Stimulated activated CD4-positive, alpha-beta T cell treated with anti-CD3 and anti-CD28 coated beads, TNF-alpha, amount 100 ng/mL, for 4 hours (primary cell): ENCODE measurements around the gene SERPINA6.
"Not testable (repeated sequence)": the region's sequence is repeated elsewhere in the genome, so short reads cannot be mapped to it uniquely, and the experiment has no call there.

Source experiments
- DNase-seq, 3 experiments: peaks; one replicate each; pipeline ENCODE4 v3.0.0-alpha.2; 2020; ENCODE audit warnings: low read depth in 3 of 3

The SERPINA6 gene

DNA sequence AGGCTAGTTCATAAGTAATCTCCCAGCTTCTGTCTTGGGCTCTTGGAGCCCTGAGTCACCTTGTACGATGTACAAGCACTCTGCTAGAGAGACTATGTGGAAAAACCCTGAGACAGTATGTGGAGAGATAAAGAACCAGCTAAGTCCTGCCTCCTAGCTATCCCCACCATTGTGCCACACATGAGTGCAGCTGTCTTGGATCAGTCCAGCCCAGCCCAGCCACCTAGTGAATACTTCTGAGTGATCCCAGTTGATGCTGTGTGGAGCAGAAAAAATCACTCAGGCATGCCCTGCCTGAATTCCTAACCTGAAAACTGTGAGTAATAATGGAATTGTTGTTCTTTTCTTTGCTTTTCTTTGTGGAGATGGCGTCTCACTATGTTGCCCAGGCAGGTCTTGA, 5.1 kb upstream of the SERPINA6 start:
- no peak for DNase-seq

DNA sequence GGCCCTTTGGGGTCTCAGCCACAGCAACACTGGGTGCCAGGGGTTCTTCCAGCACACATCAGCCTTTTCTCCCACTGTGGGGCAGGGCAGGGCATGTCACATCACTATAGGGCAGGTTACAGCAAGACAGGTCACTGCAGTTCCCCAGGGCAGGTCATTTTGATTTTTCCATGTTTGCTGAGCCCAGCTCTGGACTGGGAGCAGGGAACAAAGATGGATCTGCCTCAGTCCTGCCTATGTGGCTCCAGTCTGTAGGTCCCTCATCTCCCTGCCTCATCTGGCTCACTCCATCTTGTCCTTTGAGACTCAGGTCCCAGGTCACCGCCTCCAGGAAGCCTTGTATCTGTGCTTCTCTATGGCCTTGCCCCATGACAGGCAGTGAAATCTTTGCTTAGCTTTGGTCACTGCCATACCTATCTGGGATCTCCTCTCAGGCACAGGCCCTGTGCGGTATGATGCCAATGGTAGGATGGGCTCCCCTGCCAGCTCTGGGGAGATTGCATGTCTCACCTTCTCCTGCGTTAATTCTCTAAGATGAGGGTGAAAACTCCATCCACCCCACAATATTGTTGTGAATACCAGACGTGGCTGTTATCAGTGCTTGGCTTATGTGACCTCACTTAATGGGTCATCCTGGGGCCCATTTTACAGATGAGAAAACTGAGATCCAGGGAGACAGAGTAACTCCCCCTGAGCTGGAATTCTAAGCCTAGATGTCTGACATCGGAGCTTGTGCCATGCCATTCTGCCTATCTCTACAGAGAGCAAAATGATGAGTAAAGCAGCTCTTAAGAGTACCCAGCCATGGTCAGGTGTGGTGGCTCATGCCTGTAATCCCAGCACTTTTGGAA, 1.5 kb downstream of the SERPINA6 start:
- no peak for DNase-seq

DNA sequence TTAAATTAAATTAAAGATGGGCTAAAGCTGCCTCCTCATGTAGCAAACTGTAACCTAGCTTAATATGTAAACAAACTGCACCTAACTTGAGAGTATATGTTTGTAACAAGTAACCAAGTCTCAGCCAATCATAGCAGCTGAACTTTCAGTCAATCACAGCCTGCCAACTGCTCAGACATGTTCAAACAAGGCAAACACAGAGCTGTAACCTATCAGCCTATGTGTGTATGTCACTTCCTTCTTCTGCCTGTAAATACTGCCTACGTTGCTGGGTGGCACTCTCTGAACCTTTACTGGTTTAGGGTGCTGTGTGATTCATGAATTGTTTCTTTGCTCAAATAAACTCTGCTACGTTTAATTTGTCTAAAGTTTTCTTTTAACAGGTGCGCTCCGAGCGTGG, 2.9 kb downstream of the SERPINA6 start:
- DNase-seq = no peak

DNA sequence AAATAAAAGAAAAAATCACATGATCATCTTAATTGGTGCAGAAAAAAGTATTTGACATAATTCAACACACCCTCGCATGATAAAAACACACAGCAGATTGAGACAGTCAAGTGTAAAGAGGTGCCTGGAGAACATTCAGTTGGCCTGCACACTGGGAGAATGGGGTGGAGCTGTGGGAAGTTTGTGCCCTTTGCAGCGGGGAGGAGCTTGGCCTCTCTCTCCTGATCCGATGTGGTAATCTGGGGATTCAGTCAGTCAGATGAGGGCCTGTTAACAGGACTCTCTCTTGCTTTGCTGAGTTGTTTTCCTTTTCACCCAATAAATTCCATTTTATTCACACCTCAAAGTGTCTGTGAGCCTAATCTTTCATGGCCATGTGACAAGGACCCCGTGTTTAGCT, 5.9 kb downstream of the SERPINA6 start:
- DNase-seq = no peak

DNA sequence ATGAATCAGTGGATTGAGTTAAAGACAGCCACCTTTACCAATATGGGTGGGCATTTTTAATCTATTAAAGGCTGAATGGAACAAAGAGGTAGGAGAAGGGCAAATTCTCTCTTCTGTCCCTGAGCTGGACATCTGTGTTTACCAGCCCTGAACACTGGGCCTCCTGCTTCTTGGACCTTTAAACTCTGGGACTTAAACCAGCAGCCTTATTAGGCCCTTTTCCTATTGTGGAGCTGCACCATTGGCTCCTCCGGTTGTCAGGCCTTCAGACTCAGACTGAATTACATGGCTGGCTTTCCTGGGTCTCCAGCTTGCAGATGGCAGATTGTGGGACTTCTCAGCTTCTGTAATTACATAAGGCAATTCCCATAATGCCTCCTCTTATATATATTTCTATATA, 6.4 kb downstream of the SERPINA6 start:
- no peak for DNase-seq

DNA sequence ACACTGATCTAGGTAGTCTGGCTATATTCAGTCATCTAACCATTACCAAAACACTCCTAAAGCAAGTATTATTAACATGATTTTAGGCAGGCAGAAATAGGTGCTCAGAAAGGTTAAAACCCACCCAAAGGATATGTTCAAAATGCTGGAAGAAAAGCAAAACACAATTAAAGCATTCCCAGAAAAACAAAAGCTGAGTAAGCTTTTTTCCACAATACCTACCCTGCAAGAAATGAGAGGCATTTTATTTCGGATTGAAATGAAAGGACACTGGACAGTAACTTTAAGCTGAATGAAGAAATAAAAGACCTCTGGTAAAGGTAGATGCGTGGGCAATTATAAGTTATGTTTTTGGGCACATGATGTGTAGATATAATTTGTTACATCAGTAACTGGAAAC, 8.2 kb downstream of the SERPINA6 start:
- DNase-seq = no peak

DNA sequence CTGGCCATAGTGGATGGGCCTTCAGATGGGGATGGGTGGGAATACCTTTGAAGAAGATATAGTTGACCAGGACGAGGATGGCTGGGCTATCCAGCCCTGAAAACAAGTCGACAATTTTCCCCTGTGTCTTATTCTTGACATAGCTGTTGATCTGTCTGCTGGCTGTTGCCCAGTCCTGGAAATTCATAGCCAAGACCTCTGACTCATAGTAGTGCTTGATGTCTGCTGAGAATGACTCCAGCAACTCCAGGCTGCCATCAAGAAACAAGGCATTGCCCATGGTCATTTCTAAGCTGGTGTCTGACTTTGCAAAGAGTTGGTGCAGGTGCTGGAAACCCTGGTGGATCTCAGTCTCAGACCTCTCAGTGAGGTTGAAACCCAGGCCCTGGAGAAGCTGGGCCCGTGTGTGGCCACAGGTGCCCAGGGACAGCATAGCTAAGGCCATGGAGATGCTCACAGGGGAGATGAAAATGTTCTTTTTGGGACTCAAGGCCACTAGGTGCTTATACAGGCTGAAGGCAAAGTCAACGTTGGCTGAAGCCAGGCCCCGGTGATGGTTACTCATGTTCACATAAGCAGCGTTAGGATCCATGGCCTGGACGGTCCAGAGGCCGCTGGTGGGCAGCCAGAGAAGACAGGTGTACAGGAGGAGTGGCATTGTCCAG, 9.0 kb downstream of the SERPINA6 start:
- DNase-seq = no peak

DNA sequence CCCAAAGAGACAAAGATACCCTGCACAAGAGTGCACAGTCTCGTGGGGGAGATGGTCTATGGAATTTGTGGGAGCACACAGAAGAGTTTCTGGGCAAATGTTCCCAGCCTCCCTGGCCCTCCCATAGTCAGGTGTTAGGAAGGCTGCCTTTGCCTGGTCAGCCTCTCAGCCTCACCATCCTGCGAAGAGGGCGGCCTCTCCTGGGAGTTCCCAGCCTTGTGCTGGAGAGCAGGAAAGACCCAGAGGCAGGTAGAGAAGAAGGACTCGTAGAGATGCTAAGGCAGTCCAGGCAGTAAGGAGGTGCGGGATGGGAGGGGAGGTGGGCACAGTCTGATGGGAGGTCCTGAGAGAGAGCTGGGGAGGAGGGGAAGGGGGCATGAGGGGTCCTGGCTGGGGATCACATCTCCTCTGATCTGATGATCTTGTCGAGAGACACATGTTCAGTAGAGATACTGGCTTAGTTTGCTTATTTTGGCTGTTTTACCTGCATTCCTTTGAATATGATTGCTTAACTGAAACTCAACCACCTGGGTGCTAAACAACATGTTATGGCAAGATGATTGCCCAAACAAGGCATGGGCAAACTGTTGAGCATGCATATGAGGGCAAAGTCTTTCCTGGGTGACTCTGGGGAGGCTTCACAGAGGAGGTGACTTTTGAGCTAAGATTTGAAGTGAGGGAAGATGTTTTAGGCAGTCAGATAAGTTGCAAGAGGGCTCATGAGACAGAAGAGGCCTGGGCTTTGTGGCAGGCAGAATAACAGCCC, 10.5 kb downstream of the SERPINA6 start:
- no peak for DNase-seq

DNA sequence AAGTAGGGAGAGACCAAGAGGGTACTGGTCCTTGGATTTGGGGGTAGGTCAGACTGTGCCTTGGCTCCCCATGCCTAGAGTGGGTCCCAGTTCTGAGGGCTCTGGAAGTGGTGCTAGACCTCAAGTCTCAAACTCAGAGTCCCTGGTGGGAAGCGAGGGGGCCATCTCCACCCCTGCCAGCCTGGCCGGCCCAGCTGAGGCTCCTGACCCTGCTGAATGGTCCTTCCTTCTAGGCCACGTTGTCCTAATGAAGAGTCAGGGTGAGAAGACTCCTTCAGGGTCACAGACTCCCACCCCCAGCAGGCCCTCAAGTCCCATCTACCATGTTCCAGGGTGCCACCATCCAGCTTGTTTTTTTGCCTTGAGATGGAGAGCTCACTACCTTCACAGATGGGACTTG, 12.9 kb downstream of the SERPINA6 start:
- DNase-seq = no peak

DNA sequence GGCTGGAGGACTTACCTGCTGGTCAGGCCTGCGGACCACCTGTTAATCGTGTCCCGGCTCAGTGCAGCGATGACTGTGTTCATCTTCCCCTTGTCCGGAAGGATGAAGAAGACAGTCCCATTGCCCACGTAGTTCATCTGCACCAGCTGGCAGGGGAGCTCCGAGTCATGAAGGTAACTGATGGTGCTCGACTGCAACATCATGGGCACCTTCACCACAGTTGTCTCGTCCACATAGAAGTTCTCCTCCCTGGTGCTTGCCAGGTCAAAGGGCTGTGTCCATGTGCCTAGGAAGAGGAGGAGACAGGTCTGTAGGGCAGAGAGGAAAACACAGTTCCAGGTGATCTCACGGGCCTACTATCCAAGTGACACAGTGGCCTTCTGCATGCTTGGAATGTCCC, 13.4 kb downstream of the SERPINA6 start:
- no peak for DNase-seq

DNA sequence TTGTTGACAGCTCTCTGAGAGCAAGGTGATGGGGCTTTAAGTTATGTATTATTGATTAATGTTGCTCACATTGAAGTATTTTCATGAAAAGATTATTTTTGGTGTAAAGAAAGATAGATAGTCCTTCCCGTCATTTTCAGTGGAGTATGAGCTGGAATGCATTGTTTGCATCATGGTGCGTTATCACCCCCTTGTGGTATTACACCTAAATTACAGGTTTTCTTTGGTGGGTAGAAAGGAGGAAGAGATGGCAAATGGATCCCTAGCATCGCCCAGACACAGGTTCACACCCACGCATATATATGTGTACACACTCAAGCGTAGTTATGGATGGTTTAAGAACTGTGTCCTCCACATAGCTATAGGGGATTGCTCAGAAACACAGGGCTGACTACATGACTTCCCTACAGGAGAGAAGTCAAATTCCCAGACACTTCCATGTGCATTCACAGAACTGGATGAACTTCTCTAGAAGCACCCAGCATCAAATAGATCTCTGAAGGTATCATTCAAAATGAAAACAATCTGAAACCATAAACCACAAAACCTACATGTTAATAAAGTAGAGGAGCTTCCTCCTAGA, 15.6 kb downstream of the SERPINA6 start:
- DNase-seq = no peak

DNA sequence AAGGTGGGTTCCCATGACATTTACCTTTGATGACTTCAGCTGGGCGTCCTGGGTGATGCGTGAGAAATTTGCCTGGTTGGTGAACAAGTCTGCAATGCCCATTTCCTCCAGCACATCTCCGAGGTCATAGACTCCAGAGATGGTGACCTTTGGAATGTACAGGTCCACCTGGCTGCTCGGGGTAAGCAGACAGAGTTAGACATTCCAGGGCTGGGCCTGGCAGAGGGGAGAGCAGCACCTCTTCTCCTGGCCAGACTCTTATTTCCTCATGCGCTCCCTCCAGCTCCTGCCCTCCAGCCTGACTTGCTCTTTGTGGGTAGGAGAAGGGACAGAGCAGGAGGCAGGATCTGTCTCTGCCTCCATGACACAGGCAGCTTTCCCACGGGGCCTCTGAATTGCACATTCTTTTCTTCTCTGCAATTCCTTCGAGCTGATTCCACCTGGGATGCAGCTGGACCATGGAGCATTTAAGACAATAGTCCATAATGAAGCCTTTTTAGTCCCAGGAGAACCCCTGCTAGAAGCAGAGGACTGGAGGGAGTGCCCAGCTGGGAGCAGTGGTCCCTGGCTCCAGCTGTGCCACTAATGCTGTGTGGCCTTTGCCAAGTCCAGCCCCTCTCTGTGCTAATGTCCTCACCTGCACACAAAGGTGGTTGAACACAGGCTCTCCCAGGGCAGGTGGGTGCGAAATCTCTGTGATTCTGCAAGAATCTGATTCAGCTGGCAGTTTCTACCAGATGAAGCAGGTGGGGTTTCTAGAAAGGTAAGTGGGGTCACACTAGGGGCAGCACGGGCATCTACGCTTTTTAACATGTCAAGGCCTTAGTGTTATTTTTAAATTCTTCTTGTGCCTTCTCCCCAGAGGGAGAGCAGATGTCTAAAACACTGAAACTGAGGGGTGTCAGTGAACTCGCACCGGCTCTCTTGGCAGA, 16.8 kb downstream of the SERPINA6 start:
- no peak for DNase-seq

DNA sequence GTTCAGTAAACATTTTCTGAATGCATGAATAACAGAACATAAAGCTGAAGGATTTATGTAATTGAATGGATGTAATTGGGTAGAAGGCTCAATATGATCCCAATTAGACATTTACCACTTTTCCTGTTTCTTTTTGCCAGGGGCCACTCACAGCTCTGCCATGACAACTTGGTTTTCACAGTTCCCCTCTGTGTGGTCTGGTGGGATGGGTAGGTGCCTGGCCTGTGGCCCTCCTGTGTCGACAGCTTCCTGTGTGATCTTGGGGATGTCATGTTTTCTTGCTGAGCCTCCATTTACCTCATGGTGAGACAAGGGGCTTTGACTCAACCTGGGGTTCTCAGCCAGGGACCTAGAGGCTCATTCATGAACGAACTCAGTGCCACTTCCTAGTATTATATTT, 17.5 kb downstream of the SERPINA6 start:
- no peak for DNase-seq

DNA sequence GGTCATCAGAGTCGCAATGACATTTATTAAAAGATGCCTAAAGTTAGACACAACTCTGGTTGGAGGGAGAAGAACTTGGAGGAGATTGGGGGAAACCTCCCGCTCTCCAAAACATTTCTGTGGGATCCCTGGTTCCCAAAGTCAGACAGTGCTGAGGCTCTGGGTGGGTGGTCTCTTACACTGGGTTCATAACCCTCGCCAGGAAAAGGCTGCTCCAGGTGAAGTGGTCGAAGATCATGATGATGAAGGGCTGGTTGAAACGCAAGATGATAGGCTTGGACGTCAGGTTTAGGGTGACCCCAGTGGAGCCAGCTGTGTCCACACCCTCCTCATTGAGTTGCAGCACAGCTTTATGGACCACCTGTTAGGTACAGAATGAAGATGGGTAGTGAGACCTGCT, 18.9 kb downstream of the SERPINA6 start:
- DNase-seq = no peak

DNA sequence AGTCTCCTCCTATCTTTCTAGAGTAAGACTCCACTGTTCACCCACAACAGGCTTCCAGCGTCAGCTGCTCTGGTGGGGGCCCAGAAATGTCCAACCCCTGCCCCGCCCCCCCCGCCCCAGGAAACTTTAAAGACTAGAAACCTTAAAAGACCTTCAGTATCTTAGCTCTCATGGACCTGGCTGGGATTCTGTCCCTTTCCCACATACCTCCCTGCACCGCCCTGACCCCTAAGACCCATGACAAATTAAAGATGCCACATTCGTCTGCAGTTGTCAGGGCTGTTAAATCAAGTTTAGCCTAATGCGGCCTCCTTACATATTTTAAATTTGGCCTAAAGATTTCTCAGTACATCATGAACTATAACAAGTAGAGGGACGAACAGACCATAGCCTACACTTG, 20.0 kb downstream of the SERPINA6 start:
- DNase-seq = no peak

DNA sequence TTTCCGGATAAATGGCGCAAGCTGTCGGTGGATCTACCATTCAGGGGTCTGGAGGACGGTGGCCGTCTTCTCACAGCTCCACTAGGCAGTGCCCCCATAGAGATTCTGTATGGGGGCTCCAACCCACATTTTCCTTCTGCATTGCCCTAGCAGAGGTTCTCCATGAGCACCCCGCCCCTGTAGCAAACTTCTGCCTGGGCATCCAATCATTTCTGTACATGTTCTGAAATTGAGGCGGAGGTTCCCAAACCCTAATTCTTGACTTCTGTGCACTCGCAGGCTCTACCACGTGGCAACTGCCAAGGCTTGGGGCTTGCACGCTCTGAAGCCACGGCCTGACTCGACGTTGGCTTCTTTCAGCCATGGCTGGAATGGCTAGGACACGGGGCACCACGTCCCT, 25.0 kb downstream of the SERPINA6 start:
- DNase-seq = no peak

DNA sequence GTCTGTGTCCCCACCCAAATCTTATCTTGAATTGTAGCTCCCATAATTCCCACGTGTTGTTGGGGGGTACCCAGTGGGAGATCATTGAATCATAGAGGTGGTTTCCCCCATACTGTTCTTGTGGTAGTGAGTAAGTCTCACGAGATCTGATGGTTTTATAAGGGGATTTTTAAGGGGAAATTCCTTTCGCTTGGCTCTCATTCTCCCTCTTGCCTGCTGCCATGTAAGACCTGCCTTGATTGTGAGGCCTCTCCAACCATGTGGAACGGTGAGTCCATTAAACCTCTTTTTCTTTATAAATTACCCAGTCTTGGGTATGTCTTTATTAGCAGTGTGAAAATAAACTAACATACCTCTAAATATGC, 27.0 kb downstream of the SERPINA6 start:
- not testable (repeated sequence) for DNase-seq

DNA sequence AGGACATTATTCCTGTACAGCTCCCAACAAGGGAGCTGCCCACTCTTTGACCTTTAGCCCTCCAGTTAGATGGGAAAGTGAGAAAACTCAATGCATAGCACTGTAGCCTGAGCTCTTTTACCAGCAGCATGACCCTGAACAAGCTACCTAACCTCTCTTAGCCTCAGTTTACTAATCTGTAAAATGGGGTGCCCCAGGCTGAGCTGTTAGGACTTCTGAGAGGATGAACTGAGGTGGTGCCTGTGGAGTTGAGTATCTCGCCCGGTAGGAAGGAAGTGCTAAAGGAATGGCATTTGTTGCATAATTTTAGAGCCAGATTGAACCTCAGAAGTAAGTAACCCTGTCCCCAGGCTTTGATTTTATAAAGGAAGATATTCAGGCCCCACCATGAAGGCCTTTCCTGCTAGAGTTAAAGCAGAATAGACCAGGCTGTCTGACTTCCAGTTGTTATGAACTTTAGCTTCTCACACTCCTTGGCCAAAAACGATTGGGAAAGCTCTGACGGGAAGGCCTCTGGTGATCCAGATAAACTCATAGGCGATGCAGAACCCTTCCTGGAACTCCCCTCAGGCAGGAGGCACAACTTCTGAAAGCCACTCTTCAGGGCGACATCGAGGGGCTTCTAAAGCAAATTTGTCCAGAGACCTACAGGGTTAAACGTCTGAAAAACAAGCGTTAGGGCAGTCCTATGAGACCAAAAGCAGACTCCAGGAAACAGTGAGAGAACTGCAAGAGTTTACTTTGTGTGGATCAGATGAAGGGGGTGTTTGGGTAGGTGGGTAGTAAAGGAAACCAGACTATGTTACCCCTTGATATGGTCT, 27.6 kb downstream of the SERPINA6 start:
- no peak for DNase-seq

DNA sequence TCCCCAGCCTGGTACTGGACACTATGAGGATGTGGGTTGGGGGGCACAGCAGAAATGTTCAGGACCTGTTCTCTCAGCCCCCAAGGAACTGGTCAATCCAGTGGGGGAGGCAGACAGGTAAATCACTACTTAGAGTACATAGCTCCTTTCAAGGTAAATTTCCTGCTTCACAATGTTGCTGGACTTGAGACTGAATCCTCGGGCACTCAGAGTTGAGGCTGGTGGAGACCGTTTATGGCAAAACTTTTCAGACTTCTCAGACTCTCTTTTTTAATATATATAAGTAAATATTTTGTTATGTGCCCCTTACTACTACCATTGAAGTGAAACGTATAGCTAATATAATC, 29.6 kb downstream of the SERPINA6 start:
- no peak for DNase-seq

DNA sequence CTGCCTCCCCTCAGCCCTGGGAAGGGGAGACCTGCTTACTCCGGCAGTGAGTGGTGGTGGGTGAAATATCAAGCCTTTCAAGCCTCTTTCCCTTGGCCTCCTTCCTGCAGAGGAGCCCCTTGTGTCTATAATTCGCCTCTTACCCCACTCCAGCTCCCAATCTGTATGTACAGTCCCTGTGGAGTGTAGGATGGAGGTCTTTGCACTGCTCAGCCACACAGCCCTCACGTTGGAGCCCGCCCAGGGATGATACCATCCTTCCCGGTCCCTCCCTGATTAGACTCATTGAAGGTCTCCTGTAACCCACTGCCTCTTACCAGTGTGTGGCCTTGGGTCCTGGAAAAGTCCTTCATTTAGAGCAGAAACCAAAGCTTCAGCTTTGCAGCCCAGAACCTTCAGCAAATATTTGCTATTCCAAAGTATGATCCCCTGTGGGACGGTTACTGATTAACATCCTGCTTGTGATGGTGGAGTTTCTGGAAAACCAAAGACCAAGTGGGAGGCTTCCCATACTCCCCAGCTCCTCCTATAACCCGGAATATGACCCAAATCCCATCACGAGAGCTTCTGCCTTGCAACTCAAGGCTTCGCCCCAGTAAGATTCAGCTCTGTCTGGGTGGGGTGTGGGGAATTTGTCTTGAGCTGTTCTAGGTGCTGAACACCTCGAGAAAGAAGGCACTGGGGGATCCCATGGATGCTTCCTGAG, 30.1 kb downstream of the SERPINA6 start, which contains the start of gene SERPINA10:
Gene SERPINA10 (minus strand): TSS at position 397 of the 706 bp plus-strand sequence. CDS start 2,675 bp downstream, outside the sequence.
- DNase-seq = no peak
